NCI-H345 (cell line): Measurements from ENCODE around the gene PPIE.
"Not testable (repeated sequence)": the region's sequence is repeated elsewhere in the genome, so short reads cannot be mapped to it uniquely, and the experiment has no call there.

ENCODE experiments used
- DNase-seq: peaks from one replicate; lab custom pipeline; 2025; lab: John Stamatoyannopoulos, UW

Gene PPIE

DNA sequence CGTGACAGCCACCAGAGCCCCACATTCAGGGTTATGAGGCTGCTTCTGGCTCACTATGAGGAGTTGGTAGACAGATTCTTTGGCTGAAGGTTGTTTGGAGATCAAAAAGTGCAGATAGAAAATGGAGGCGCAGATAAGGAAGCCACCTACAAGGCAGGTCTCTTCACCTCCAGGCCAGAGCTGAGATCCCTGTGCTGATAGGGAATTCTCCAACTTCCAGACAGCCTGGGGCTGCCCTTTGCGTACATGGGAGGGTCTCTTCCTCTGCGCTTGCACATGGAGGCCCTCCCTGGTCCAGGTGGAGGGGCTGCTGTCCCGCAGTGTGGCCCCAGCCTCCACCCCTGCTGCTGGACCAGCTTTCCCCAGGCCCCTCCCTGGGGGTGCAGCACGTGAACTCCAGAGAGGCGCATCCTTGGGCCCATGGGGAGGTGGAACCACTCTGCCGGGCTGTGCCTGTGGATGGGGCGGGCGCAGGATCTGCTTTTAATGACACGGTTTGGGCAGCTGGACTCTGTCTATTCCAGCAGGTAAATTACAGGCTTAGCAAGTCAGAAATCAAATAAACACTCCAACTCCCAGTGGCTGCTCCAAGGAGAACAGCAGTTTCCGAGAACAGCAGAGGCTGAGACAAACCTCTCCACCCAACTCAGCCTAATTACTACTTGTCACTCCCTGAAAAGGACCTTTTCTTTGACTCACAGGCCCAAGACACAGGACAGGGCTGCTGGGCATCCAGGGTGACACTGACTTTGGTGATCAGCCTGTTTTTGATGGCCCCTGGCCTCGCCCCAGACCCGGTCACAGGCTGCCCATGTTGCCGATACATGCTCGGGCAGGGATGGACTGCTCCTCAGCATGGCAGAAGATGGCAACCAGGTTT is 20.1 kb downstream of the PPIE start:
- DNase-seq, result no peak

DNA sequence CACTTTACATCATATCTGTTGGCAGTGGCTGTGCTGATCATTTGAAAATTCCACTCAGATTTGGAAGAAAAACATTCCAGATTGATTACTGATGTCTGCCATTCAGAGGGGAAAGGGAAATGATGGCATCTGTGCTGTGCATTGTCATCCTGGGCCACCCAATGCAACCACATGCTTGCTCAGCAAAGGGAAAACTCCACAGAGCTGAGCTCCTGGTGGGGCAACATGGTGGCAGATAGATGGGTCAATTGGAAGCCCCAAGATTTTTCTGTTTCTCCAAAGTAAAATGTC is 20.7 kb downstream of the PPIE start:
- DNase-seq, result no peak

DNA sequence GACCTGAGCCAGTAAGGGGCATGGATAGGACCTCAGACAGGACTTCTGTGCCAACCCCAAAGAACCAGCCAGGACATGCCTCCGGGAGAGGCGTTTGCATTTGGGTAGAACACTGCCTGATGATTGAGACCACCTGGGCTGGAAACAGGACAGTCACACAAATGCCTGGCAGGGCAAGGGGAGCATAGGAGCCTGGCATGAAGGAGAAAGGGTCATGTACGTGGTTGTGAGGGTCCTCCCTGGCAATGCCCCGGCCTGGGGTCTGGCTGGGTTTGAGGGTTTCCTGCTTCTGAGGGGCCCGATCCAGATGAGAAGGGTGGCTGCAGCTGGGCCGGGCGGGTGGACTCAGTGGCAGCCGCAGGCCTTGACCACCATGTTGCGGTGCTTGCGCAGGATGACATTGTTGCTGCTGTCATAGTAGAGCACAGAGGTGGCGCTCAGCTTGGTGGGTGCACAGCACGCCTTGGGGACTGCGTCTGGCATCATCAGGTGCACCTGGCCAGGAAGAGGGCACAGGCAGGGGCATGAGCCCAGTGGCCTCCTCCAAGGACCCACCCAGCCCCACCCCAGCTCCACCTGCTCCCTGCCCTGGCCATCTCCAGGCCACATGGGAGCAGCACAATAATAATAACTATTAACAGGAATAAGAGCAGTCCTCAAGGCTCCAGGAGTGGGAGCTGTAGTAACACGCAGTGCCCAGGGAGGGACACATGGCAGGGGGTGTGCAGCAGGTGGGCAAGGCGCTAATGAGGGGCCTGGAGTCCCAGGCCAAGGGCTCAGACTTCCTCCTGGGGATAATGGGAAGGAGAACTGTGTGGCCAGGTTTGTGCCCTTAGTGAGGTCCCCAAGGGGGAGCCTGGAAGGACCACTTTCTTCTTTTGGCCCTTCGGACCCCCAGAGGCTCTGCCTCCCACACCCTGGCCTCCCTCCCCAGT is 21.7 kb downstream of the PPIE start:
- no peak for DNase-seq

DNA sequence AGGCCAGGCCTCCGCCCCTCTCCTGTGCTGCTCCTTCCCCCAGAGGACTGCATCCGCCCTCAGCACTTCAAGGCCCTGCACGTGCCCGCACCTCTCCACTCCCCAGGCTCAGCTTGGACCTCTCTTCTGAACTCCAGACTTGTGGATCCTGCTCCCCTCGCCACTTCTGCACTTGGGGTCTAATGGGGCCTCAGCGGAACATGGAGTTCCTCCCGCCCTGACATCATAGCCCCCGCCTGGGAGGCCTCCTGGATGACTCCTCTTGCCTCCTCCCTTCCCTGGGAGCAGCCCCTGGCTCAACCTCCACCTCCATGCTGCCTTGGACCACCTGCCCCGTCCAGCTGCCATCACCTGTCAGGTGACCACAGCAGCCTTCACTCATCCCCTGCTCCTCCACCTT is 22.3 kb downstream of the PPIE start:
- DNase-seq, result no peak

DNA sequence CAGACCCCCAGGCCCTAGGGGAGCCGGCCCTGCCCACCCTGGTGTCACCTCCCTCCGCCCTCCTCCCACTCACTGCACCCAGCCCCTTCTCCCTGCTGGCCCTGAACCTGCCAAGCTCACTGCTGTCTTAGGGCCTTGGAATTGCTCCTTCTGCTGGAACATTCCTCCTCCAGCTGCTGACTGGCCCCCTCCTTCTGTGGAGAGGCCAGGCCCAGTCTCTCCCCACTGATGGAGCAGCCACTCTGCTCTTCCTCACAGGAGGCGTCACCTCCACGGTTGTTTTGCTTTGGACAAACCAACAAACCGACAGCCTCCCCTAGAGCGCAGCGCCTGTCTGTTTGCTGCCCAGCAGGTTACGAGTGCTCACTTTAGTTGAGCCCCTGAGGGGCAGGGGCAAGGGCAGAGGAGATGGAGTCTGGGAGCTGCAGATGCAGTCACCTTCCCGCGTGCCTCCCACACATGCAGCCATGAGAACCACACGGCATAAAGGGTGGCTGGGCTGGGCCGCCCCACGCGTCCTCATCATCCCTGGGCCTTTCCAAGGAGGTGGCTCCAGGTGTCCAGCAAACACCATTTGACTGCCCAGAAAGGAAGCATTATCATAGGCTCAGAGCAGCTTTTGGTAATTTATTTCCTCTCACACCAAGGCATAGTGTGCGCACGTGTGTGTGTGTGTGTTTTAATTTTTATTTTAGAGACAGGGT is 23.0 kb downstream of the PPIE start:
- DNase-seq, result peak; percentile 24

DNA sequence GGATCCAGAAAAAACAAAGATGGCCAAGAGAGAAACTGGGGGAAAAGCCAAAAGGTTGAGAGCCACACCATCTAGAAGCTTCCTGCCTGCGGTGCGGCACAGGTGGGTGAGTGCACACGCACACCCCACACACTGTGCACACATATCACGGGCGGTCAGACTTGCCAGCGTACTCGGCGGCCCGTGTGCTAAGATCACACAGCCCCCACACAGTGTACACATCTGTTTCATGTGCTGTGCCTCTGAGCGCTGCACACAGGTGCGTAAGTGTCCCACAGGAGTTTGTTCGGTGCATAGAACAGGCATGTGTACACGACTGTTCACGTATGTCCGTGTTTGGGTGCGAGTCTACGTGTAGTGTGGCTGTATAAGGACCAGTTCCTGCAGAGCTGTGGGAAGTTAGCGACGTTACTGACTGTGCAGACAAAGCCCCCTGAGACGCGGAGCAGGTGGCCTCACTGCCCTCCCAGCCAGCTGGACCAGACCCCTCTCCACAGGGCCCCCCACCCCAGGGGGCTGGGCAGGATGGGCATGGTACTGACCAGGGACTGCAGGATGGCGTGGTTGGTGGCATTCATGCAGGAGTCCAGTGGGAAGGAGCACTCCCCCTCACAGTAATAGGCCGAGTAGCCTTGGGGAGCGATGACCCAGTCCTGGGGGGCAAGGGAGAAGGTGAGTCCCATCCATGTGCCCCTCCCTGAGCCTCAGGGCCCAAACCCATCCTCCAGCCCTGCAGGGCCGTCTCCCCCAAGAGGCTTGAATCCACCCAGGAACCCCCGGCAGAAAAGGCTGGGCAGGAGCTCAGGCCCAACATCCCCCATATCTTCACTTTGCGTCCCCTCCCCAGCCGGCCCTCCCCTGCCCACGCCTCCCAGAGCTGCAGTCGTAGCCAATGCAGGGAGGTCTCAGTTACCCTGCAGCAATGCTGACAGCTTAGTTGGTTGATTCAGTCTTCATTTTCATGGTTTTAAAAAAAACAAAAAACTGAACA is 24.2 kb downstream of the PPIE start:
- no peak for DNase-seq

DNA sequence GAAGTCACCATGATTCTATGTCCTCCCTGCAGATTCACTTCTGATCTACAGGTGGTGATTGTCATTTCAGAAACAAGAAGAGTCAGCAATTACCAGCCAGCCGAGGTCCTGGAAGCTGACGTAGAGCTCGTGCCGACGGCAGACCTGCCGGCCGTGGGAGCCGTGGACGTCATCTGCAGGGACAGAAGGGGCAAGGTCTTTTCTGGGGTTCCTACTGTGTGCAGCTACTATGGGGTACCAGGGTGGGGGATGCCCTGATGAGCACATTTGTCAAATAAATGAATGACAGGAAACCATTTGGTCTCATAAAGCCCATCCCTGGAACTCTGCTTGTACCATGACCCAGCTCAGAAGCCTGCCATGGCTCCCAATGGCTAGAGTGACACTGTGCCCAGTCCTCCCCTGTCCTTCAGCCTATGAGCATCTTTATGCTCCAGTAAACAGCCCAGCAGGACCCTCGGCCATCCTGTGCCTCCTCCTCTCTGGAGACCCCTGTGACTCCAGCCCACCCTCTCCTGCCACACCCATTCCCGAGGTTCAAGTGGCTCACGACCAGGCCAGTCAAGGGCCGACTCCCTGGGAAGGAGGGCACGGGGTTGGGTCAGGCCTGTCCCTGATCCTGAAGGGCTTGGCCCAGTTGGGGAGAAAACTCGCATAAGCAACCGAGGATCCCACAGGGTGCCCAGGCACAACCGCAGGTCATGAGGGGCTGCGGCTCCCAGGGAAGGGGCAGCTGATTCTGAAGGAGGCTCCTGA is 25.1 kb downstream of the PPIE start:
- DNase-seq, result not testable (repeated sequence)

DNA sequence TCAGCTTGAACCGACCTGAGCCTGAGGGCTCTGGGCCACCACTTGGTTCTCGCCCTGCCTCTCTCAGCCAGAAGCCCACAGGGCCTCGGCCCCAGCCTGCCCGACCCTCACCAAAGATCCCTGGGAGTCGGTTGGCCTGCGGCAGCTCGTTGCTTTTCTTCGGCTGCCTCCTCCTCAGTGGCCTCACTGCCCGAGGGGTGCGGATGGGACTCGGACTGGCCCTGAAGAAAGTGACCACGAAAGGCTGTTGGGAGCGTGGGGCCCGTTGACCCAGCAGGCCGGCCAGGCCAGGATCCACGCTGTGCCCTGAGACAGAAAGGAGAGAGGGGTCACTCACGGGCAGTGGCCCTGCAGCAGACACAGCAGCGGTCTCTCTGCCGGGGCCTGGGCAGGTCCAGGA is 25.8 kb downstream of the PPIE start:
- not testable (repeated sequence) for DNase-seq

DNA sequence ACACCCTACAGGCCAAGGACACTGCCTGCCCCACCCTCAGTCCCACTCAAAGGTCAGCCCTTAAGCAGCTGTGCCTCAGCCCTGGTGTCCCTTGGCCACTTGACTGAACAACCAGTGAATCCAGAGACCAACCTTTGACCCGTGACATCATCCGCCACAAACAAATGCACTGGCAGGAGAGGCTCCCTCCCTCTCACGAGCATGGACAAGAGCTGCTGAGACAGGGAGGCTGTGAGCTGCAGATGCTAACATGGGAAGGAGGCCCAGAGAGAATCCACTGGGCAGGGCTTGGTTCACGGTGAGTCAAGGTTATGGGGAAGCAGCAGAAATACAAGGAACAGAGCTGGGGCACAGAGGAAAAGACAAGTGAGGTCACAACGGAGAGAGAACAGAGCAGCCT is 27.8 kb downstream of the PPIE start:
- DNase-seq, result not testable (repeated sequence)

DNA sequence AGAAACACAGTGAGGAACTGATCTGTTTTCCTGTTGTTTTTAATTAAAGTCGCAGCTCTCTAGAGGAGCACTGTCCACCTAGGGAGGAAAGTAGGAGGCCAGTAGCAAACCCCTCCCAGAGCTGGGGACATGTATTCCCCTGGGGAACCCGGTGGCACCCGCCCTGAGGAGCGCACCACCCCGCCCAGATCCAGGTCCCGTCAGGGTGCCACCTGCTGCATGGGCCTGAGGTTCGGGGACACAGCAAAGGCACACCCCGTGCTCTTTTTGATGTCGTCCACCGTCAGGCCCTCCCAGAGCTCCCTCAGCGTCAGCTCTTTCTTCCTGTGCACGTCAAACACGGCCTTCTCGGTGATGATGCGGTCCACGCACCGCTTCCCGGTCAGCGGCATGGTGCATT is 30.8 kb downstream of the PPIE start:
- DNase-seq, result not testable (repeated sequence)

DNA sequence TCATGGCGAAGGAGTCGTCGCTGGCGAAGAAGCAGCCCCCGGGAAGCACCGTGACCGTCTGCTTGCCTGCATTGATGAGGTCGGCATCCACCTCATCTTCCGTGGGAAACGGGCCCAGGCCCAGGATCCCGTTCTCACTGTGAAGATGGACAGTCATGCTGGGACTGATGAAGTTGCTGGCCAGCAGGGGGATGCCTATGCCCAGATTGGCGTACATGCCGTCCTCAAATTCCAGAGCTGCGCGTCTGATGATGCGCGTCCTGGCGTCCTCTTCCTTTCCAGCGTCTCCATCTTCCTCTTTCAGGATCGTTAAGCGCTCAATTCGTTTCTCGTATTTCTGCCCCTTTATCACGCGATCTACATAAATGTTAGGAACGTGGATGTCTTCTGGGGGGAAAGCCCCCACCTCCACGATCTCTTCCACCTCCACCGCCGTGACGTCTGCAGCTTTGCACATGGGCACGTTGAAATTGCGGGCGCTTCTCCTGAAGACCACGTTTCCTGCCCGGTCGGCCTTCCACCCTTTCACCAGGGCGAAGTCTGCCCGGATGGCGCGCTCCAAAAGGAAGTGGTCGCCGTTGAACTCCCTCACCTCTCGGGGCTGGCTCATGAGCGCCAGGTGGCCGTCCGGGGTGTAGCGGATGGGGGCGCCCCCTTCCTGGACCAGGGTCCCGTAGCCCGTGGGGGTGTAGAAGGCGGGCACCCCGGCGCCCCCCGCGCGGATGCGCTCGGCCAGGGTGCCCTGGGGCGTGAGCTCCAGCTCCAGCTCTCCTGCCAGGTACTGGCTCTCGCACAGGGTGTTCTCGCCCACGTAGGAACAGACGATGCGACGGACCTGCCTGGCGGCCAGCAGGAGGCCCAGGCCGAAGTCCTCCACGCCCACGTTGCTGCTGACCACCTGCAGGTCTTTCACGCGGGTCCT is 31.7 kb downstream of the PPIE start:
- not testable (repeated sequence) for DNase-seq

DNA sequence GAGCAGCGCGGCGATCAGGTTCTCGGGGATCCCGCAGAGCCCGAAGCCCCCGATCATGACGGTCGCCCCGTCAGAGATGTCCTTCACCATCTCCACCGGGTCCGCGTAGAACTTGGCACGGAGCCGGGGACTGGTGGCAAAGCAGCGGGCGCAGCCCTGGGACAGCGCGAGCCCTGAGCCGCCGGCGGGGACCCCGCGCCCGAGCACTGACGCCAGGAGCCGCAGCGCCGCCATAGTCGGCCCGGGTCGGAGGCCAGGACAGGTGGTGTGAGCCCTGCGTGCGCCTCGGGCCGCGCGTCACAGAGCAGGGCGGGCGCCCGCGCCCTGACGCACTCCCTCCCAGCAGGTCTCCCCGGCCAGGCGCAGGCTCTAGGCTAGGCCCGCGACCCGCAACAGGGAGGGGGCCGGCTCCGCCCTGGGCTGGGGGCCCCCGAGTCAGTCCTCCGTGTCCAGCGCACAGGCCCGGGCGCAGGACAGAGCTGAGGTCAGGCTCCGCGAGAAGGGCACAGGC is 32.4 kb downstream of the PPIE start, which contains the start of gene OXCT2:
Gene OXCT2, minus strand, starts transcription at position 327 of the 511 bp plus-strand sequence. Its CDS starts 93 bp downstream, at position 234.
- DNase-seq, result not testable (repeated sequence)

DNA sequence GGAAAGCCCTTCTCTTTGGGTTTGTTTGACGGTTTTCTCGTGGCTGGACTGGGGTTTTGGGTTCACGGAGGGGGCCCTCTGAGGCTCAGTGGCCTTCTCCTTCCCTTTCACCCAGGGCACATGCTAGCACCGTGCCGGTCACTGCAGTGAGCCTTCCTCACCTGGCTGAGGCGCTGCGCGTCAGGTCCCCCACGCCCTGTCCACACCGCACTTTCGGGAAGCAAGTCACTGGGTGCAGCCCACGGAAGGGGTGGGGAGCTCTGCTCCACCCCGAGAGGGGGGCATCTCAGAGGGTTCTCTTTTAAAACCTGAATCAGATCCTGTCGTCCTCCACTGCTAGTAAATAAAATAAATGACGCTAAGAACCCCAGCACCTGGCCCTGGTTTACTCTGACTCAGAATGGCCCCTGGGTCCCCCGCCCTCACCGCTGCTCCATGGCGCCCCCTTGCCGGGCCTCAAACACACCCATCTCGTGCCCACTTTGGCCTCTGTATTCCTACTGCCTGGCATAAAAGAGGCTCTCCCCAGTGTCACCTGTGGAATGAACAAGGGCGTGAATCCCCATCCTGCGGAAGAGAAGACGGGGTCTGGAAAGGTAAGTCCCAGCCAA is 34.8 kb downstream of the PPIE start:
- DNase-seq, result not testable (repeated sequence)

DNA sequence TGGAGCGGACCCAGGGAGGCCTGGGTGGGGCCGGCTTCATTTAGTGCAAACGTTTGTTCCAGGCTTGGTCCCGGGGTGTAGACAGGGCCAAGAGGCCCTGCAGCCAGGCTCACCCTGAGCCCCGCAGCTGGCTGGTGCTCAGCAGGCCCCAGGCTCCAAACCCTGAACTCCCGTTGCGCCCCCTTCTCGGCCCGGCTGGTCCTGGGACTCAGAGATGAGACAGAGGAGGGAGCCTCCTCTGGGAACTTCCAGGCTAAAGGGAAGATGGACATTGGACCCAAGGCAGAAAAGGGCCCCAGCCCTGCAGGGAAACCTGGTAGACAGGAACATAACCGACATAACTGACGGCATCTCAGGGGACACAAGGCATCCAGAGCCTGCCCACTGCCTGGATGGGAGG is 36.5 kb downstream of the PPIE start:
- not testable (repeated sequence) for DNase-seq

DNA sequence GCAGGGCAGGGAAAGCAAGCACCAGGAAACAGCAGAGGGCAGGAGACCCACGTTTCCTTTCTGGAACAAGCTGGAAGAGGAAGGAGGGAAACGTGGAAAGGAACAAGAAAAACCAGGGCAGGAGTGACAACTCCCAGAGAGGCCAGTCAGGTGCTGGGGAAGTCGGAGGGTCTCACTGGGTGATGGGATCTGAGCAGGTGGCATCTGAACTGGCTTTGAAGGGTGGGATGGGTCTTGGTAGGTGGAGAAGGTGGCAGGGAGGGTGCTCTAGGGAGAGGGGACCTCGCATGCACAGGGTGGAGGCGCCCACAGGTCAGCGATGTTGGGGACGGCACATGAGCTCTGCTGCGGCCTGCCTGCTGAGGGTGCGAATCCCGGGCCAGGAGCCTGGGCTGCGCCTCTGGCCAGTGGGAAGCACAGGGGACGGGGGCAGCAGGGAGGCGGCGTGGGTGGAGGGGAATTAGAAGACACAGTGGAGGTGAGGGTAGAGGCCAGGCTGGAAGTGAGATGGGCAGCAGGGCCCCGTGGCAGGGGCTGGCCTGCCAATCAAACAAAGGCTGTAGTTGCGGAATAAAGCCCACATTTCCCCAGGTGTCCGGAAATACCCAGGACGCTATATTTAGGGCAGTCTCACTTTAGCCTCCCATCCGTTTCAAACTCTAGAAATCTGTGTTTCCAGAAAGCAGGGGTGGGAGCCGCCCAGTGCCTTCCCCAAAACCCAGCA is 37.2 kb downstream of the PPIE start:
- DNase-seq, result not testable (repeated sequence)

DNA sequence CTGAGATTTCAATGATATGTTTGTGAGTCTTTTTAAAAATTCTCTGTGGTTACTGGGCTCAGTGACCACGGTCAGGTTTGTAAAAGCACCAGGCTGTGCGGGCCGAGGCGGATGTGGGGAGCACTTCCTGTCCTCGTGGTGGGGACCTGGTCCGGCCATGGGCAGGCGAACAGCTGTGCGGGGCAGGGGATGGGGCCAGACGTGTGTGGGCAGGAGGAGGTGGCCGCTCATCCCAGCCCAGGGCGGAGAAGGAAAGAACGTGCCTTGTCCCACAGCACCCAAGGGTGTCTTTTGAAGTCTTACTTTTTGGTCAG is 37.7 kb downstream of the PPIE start:
- no peak for DNase-seq

DNA sequence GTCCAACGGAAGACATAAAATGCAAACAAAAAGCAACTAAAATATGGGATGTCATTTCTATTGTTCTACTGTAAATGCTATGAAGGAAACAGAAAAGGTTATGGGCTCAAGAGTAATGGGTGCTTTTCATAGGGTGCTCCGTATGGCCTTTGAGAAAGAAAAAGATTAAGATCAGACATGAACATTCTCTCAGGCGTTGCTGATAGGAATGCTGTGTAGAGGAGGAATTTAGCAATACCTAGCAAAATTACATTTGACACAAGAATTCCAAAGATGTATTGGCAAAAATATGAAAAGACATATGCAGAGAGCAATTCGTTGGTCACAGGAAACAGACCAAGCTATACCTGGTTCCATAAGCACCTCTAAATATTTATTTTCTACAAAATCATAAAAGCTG is 38.2 kb downstream of the PPIE start:
- no peak for DNase-seq

DNA sequence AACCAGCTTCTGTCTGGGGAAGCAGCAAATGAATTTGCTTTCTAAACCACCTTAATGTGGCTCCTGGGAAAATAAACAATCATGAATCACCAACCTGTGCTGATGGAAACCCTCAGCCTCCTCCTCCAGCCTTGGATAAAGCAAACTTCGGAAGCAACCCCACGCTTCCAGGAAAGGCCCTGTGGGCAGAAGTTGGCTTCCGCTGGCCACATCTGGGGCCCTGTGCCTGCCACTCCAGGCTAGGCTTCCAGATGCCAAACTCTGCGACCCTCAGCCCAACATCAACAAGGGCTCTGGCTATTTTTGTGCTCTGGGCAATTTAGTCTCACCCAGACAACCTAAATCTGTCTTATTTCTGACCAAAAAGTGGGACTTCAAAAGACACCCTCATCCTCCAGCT is 38.6 kb downstream of the PPIE start:
- no peak for DNase-seq
